ENCODE data around the gene NTPCR.

- TF ChIP-seq POLR2A (IDR thresholded peaks at IDR 0.05) (no peak), CTCF (IDR thresholded peaks at IDR 0.05) (no peak)
Measured at GRCh38 chr1:233019083-233019482, 68.7 kb downstream of the NTPCR start.
